Measurements from ENCODE around the gene TOX3. TPM values are rescaled to one million over a fixed set of nuclear protein-coding genes. Genes with fewer than 3 reads are reported as not detected.

Gene TOX3
- total RNA-seq, 3 donors from 2014 or later (not counting 1 experiment from before 2014, with no cell fraction given), result not detected

DNA sequence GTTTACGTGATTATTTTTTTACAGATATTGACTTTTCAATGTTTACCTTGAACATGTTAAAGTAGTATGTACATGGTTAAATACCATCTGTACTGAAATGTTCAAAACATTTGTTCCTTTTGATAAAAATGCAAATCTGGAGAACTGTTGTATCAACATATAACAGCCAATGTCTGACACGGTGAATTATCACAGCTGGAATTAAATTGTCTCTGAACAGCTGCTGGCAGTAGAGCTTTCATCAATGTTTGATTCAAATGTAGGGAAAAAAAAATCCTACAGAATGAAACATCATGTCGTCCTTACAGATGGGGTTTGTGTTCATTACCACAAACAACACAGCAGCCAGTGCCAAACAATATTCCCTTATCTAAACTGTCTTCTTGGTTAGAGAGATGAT, 79.9 kb downstream of the TOX3 start:
- Histone ChIP-seq H3K4me1 (ENCODE audit: control insufficient read depth, insufficient read depth, low read length) (no peaks in the 10 kb centered on the region), H3K9me3 (ENCODE audit: control insufficient read depth, insufficient read depth, low read length) (no peaks in the 10 kb centered on the region), H3K27ac (ENCODE audit: low read length) (no peak overlapping the region), H3K36me3 (ENCODE audit: control insufficient read depth, insufficient read depth, low read length) (no peaks in the 10 kb centered on the region), H3K27me3 (ENCODE audit: control insufficient read depth, insufficient read depth, low read length) (no peaks in the 10 kb centered on the region), H3K4me3 (ENCODE audit: low read length) (no peak overlapping the region)
- intact Hi-C loops (cut with micrococcal nuclease), result no loop called here
- Mint-ChIP-seq H3K27me3 (ENCODE audit: low read depth in 2 of 2) (no peaks in the 10 kb centered on the region), H3K4me1 (no peaks in the 10 kb centered on the region), H3K27ac (no peak overlapping the region), H3K4me3 (no peak overlapping the region), H3K36me3 (no peaks in the 10 kb centered on the region), H3K9me3 (no peaks in the 10 kb centered on the region)
- ATAC-seq (no peak), DNase-seq (no peak)
- no peak for TF ChIP-seq CTCF (IDR thresholded peaks at IDR 0.05)
- 67% methylated on average over 1 of the region's 3 CpGs for WGBS (ENCODE audit: insufficient coverage)

DNA sequence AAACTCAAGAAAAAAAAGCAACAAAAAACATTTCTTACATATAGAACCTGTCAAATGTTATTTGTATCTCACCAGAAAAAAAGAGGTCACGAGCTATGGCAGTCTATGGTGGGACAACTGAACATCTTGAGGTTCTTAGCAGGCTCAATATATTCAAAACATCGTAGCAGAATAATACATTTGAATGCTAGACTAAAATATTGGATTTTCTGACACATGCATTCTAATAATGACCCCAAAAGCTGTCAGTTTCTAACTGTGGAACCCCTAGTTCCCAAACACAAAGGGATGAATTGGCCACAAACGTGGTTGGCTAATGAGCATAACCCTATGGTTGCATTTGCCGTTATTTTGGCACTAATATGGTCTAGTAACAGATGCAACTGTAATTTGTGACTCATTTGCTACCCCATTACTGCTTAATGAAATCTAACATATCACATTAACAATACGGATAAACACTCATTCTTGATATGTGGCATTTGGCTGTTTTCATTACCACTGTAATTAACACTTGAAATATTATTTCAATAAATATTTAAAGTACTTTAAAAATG, 81.2 kb downstream of the TOX3 start:
- H3K27ac ChIP-seq (ENCODE audit: low read length), result no peak overlapping the region
- Mint-ChIP-seq H3K27me3 (ENCODE audit: low read depth in 2 of 2) (no peaks in the 10 kb centered on the region), H3K4me3 (no peak overlapping the region), H3K9me3 (no peaks in the 10 kb centered on the region), H3K4me1 (no peaks in the 10 kb centered on the region), H3K27ac (no peak overlapping the region), H3K36me3 (no peaks in the 10 kb centered on the region)
- ATAC-seq (no peak), DNase-seq (no peak)
- H3K4me1 ChIP-seq (ENCODE audit: control insufficient read depth, insufficient read depth, low read length), result no peaks in the 10 kb centered on the region
- H3K4me3 ChIP-seq (ENCODE audit: low read length), result no peak overlapping the region
- no peaks in the 10 kb centered on the region for H3K36me3 ChIP-seq (ENCODE audit: control insufficient read depth, insufficient read depth, low read length)
- 69% methylated on average over 3 of the region's 5 CpGs for WGBS (ENCODE audit: insufficient coverage)
- H3K27me3 ChIP-seq (ENCODE audit: control insufficient read depth, insufficient read depth, low read length), result no peaks in the 10 kb centered on the region
- no peak for TF ChIP-seq CTCF (IDR thresholded peaks at IDR 0.05)
- H3K9me3 ChIP-seq (ENCODE audit: control insufficient read depth, insufficient read depth, low read length), result no peaks in the 10 kb centered on the region
- intact Hi-C loops (cut with micrococcal nuclease), result no loop called here

DNA sequence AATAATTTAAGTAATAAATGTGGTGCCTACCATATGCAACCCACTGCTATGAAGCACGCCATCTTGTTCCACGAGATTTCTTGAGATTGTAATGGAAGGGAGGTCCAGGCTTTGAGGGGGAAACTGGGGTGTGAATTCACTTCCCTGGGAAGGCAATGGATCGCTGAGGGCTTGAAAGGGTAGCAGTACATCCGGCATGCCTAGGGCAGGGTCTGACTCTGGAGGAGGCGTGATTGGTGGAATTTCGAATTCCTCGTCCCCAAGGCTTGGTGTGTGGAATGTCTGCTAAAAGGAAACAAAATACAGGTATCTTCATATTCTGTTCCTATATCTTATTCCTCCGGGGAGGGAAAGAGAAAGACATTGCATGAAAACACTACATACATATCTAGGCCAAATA, 83.0 kb downstream of the TOX3 start:
- Mint-ChIP-seq H3K4me1 (no peaks in the 10 kb centered on the region), H3K27ac (no peak overlapping the region), H3K9me3 (no peaks in the 10 kb centered on the region), H3K4me3 (no peak overlapping the region), H3K36me3 (no peaks in the 10 kb centered on the region), H3K27me3 (ENCODE audit: low read depth in 2 of 2) (no peaks in the 10 kb centered on the region)
- H3K4me3 ChIP-seq (ENCODE audit: low read length), result no peak overlapping the region
- ATAC-seq (no peak), DNase-seq (no peak)
- WGBS (ENCODE audit: insufficient coverage), result 93% methylated on average over 7 of the region's 8 CpGs
- no peak overlapping the region for H3K27ac ChIP-seq (ENCODE audit: low read length)
- TF ChIP-seq CTCF (IDR thresholded peaks at IDR 0.05), result no peak
- H3K27me3 ChIP-seq (ENCODE audit: control insufficient read depth, insufficient read depth, low read length), result no peaks in the 10 kb centered on the region
- no peaks in the 10 kb centered on the region for H3K4me1 ChIP-seq (ENCODE audit: control insufficient read depth, insufficient read depth, low read length)
- H3K36me3 ChIP-seq (ENCODE audit: control insufficient read depth, insufficient read depth, low read length), result no peaks in the 10 kb centered on the region
- intact Hi-C loops (cut with micrococcal nuclease), result no loop called here
- H3K9me3 ChIP-seq (ENCODE audit: control insufficient read depth, insufficient read depth, low read length), result no peaks in the 10 kb centered on the region

GRCh38 chr16:52462816-52463215, 84.1 kb downstream of the TOX3 start:
- no peaks in the 10 kb centered on the region for H3K27me3 ChIP-seq (ENCODE audit: control insufficient read depth, insufficient read depth, low read length)
- DNase-seq (no peak), ATAC-seq (no peak)
- H3K4me1 ChIP-seq (ENCODE audit: control insufficient read depth, insufficient read depth, low read length), result no peaks in the 10 kb centered on the region
- Mint-ChIP-seq H3K9me3 (no peaks in the 10 kb centered on the region), H3K4me3 (no peak overlapping the region), H3K27me3 (ENCODE audit: low read depth in 2 of 2) (no peaks in the 10 kb centered on the region), H3K27ac (no peak overlapping the region), H3K36me3 (no peaks in the 10 kb centered on the region), H3K4me1 (no peaks in the 10 kb centered on the region)
- no peak overlapping the region for H3K4me3 ChIP-seq (ENCODE audit: low read length)
- H3K27ac ChIP-seq (ENCODE audit: low read length), result no peak overlapping the region
- no peak for TF ChIP-seq CTCF (IDR thresholded peaks at IDR 0.05)
- intact Hi-C loops (cut with micrococcal nuclease), result no loop called here
- H3K36me3 ChIP-seq (ENCODE audit: control insufficient read depth, insufficient read depth, low read length), result no peaks in the 10 kb centered on the region
- H3K9me3 ChIP-seq (ENCODE audit: control insufficient read depth, insufficient read depth, low read length), result no peaks in the 10 kb centered on the region

All from natural killer cell (primary cell).